ENCODE results near the gene RNF5. TPM values are rescaled to one million over a fixed set of nuclear protein-coding genes. Genes with fewer than 3 reads are reported as not detected.
"Not testable (repeated sequence)": the region's sequence is repeated elsewhere in the genome, so short reads cannot be mapped to it uniquely, and the experiment has no call there.

The RNF5 gene
- total RNA-seq, 2 donors from 2014 or later: 43.2 to 46.7 TPM

DNA sequence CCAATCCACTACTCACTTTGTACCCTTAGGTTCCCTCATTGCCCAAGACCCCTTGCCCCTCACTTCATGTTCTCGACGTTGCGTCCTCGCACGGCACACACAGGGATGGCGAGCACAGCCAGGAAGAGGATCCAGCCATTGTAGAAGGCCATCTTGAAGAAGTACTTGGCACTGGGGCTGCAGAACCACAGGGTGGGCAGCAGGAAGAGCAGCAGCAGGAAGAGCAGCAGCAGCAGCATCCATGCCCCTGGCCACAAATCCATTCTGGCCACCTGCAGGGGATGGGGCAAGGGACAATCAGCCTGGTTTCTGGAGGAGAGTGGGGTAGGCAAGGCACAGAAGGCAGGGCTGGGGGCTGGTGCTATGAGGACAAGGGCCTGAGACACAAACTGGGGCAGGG is 7.0 kb upstream of the RNF5 start:
- intact Hi-C loops (cut with DNase I): no loop called here
- DNase-seq (ENCODE audit: low spot score): no peak

DNA sequence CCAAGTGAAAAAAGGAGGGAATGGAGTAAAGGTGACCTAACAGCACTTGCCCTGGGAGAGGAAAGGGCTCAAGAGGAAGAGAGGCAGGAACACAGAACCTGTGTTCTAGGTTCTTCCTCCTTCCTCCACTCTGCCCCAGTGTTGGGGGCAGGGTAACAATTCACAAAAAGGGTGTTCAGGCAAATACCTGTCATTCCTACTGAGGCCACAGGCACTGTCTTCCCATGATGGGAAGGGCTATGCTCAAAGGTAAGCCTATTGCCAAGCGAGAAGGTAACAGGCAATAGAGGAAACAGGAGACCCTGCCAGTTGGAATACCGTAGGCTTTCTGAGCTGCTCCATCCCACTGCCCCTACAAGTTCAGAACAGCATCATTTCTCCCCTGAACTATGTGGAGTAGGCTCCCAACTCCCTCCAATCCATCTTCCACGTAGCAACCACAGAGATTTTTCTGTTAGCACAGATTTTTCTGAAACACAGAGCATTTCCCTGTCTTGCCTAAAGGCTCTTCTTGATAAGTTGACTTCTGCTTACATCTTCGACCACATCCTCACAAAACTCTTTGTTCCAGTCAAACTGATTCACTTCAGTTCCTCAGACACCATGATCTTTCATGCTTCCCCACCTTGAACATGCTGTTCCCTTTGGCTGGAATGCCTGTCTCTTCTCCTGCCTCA is 5.0 kb upstream of the RNF5 start:
- intact Hi-C loops (cut with DNase I): no loop called here
- DNase-seq (ENCODE audit: low spot score): no peak

- intact Hi-C loops (cut with DNase I): no loop called here
- DNase-seq (ENCODE audit: low spot score): no peak
These were observed 3.8 kb upstream of the RNF5 start for GRCh38 chr6:32174416-32174815.

GRCh38 chr6:32175322-32175710 is 2.9 kb upstream of the RNF5 start:
- intact Hi-C loops (cut with DNase I): loop anchor here in 1 of 2 donors (5.0 kb wide), 1 partner anchor 48 kb away; the partner anchor contains the start of gene ATF6B
- no peak for DNase-seq (ENCODE audit: low spot score)

GRCh38 chr6:32175711-32176475 is 2.3 kb upstream of the RNF5 start, which contains the start of gene AGPAT1:
TSS of gene AGPAT1 (minus strand) at chr6:32176084. CDS start at chr6:32171496, 4,588 bp downstream.
- intact Hi-C loops (cut with DNase I): loop anchor here in 1 of 2 donors (5.0 kb wide), 1 partner anchor 49 kb away; the partner anchor contains the start of gene ATF6B
- DNase-seq (ENCODE audit: low spot score): peak; percentile 99

DNA sequence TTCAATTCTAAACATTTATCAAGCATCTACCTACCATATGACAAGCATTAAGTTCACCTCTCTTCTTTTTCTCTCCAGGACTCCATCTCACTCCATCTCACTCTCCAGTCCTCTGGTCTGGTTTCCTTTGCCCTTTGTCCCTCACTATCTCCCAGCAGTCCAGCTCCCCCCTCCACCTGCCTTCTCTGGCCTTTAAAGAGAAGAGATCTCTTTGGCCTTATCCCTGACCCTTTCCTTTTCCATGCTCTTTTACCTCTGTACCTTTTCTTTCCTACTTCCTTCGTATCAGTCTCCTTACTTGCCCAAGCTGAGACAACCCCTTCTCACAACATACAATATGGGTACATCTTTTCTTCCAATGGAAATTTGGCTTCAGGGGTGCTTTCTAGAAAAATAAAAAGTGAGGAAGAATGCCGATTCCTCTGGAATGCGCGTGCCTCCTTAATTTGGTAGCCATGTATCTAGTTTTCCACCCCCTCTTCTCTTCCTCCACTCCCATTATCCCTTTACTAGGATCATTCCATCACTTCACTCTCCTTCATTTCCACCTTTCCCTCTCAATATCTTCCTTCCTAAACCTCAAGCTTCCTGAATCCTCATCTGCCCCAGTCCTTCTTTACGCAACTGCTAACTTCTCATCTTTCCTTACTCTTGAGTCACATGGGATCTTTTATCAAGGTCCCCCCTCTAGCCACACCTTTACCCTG is 1.6 kb upstream of the RNF5 start:
- no peak for DNase-seq (ENCODE audit: low spot score)
- intact Hi-C loops (cut with DNase I): loop anchor here in 1 of 2 donors (5.0 kb wide), 1 partner anchor 49 kb away; the partner anchor contains the start of gene ATF6B

GRCh38 chr6:32177183-32177787 is 920 bp upstream of the RNF5 start:
- intact Hi-C loops (cut with DNase I): loop anchor here in 1 of 2 donors (5.0 kb wide), 1 partner anchor 50 kb away; the partner anchor contains the start of gene ATF6B
- no peak for DNase-seq (ENCODE audit: low spot score)

DNA sequence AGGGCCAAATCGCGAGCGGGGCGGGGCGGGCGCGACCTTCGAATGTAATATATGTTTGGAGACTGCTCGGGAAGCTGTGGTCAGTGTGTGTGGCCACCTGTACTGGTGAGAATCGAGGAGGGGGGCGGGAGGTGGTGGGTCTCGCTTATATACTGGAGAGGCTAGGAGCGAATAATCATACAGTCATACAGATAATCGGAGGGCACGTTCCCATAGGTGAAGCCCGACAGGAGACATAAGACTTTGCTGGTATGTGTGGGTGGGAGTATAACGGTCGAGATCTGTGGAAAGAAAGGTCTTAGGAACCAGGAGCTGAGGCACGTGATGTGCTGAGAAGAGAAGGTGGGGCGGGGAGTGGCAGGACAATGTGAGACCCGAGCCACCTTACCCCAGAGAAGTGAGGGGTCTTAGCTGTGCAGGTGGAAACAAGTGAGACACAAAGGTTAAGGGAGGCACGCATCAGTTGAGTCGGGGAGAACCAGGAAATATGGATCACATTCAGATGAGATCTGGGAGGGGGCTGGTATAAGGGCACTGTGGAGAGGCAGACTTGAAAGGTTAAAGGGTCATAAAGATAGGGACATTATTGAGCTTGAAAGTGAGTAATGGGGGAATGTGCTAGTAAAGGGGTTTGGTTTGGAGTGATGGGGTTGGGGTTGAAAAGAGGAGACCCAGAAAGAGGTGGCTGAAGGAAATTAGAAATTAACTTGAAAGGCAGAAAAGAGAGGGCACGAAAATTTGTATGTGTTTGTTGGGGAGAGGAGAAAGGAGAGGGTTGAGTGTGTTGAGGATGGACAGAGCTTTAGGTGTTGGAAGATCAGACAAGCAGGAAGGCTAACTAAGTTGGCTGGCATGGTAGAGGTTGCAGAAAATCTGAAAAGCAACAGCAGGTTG is 589 bp downstream of the RNF5 start:
- intact Hi-C loops (cut with DNase I): loop anchor here in 1 of 2 donors (5.0 kb wide), 1 partner anchor 51 kb away; the partner anchor contains the start of gene ATF6B
- DNase-seq (ENCODE audit: low spot score): no peak

DNA sequence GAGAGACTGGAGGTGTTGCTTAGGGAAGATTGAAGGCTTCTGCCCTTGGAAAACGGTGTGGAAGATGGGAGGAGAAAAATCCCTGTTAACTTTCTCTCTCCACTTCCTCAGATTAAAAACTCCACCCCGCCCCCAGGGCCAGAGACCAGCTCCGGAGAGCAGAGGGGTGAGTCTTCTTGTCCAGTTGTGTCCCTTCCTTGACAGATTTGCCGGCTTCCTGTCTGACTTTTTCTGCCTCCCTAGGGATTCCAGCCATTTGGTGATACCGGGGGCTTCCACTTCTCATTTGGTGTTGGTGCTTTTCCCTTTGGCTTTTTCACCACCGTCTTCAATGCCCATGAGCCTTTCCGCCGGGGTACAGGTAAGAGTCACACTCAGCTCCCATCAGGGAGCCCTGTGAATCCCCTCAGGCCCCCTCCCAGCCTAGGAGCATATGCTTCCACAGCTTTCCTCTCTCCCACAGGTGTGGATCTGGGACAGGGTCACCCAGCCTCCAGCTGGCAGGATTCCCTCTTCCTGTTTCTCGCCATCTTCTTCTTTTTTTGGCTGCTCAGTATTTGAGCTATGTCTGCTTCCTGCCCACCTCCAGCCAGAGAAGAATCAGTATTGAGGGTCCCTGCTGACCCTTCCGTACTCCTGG is 1.7 kb downstream of the RNF5 start:
- intact Hi-C loops (cut with DNase I): loop anchor here in 1 of 2 donors (5.0 kb wide), 1 partner anchor 53 kb away; the partner anchor contains the start of gene ATF6B
- DNase-seq (ENCODE audit: low spot score): no peak

DNA sequence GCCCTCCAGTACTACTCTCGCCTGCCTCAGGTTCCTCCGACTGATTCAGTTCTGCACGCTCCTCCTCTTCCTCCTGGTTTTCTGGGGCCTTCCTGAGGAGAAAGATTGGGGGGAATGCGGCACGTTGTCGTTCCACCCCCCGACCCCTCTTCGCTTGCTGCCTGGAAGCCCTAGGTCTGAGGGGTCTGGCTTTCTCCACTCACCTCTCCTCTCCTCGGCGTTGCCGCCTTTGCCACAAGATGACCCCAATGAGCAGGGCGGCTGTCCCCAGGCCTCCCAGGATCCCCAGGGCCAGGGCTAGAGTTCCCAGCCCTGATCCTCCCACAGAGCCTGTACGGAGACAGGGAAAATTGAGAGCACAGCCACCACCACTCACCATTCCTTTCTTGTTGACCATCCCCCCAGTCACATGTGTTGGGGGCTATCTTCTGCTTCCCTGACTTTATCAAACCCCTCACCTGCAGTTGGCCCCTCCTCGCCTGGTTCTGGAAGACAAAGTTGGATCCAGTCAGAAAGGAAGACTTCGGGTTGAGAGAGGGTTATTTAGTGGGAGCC is 3.0 kb downstream of the RNF5 start:
- intact Hi-C loops (cut with DNase I): no loop called here
- peak; percentile 77 for DNase-seq (ENCODE audit: low spot score)

DNA sequence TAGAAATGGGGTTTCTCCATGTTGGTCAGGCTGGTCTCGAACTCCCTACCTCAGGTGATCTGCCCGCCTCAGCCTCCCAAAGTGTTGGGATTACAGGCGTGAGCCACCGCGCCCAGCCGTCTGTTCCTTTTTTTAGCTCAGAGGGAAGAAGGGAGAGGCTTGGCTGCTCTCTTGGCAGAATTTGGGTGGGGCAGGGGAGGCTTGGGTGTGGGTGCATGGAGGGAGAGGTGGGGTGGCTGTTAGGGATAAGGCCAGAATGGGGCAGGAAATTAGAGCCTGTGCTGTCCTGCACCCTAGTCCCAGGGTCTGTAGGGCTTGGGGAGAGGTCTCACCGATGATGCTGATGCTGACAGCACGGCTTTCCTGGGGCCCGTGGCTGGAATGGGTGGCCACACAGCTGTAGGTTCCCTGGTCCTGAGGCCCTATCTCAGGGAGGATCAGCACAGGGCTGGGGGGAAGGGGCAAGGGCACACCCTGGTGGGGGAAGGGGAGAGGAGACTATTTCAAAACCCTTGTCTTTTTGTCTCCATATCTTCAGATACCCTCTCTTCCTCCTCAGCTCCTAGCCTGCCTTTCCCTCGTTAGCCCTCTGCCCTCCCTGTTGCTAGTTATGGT is 3.8 kb downstream of the RNF5 start:
- intact Hi-C loops (cut with DNase I): no loop called here
- DNase-seq (ENCODE audit: low spot score): peak; percentile 49

- intact Hi-C loops (cut with DNase I): no loop called here
- DNase-seq (ENCODE audit: low spot score): peak; percentile 68
These were observed 4.4 kb downstream of the RNF5 start for GRCh38 chr6:32182555-32182981.

DNA sequence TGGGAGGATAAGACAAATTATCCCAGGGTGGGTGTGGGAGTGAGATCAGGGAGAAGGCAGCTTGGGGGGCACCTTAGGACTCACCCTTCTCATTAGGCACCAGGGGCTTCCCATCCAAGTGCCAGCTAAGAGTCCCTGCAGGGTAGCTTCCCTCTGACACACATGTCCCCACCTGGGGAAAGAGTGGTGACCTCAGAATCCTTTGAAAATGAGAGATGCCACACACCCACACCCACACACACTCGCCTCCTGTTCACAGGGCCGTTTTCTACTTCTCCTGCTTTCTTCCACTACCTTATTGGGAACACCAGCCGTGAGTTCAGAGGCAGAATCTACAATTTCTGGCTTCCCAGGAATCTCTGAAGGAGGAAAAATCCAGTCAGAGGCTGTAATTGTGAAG is 4.8 kb downstream of the RNF5 start:
- DNase-seq (ENCODE audit: low spot score): no peak
- intact Hi-C loops (cut with DNase I): no loop called here

DNA sequence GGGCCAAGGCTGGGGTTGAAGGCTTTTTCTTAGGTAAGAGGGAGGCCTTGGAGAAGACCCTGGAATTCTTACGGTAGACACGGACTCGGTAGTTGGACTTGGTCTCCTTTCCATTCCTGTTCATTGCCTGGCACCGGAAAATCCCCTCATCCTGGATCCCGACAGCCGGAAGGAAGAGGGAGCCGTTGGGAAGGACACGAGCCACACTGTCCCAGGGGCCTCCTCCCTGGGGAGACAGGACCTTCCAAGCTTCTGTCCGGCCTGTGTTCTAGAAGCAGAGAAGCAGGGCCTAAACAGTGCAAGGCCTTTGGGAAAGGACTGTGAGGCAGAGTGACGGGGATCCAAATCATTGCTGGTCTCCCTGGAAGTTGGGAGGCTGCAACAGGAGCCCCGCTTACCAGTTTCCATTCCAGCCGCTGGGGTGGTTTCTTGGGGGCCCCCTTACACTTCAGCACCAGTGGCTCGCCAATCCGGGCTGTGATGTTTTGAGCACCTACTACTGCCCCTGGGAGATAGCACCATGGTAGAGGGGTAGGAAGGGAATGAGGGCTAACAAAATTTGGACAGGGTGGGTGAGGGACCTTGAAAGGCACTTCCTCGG is 5.4 kb downstream of the RNF5 start:
- intact Hi-C loops (cut with DNase I): no loop called here
- DNase-seq (ENCODE audit: low spot score): peak; percentile 49

DNA sequence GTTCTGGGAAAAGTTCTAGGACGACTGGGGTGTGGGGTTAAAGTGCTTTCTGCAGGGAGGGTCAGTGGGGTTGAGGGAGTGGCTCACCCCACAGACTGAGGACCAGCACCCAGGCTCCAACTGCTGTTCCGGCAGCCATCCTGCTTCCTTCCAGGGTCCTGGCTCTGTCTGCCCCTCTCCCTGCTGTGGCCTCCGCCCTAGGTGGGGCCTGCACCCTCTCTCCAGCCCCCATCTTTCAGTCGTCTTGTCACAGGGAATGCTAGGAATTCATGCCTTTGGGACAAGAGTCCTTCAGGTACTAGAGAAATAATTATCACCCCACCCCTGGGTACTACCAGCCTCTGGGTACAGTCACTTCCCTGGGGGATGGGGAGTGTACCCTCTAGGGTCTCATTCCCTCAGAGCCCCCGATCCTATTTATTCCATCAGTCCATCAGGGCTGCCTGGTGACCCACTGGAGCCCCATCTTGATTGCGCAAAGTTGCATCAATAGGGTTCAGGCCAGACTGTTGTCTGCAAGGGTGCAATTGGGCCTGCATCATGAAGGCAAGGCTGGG is 6.0 kb downstream of the RNF5 start, which contains the start of gene AGER:
Gene AGER, minus strand, starts transcription at position 170 of the 557 bp plus-strand sequence. Its CDS starts 31 bp downstream, at position 139.
- peak; percentile 58 for DNase-seq (ENCODE audit: low spot score)
- intact Hi-C loops (cut with DNase I): no loop called here

DNA sequence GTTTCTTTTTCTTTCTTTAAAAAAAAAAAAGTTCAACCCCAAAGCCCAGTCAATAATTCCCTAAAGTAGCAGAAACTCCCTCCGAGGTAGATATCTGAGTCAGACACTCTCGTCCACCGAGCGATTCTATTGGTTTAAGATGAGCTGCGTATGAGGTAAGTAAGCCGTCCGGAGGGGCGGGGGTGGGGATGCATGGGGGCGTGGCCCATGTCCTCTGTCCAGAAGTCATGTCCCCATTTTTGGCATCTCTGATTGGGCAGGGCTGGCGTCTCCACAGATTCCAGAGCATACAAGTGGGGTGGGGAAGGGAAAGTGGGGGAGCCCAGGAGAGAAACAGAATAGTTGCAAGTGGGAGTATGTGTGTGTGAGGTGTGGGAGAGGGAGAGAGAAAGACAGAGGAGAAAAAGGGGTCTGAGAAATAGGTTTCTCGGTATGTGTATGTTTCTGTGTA is 7.5 kb downstream of the RNF5 start:
- intact Hi-C loops (cut with DNase I): not testable (repeated sequence)
- DNase-seq (ENCODE audit: low spot score): peak; percentile 94
